Cerebellar nuclear complex (tissue), 1 donor: Measurements from ENCODE around the gene PRR36.

ENCODE experiments used
- DNase-seq, 2 experiments: peaks; one replicate each; lab custom pipeline; 2025; lab: John Stamatoyannopoulos, UW

The PRR36 gene

DNA sequence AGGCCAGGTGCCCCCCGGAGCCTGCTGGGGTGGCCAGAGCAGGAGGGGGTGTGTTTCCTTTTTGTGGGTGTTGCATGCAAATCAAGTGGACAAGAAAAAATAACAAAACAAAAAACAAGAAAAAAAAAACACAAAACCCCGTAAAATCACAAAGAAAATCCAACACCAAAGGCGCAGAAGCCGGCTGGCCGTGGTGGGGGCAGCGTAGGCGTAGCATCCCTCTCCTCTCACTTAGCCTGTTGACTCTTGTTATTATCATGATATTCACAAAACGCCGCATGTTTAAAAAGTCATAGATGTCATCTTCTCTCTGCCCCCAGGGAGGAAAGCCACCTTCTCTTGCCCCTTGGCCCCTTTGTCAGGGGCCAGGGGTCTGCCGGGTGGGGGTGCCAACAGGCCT, 39.5 kb upstream of the PRR36 start:
- no peak for DNase-seq

DNA sequence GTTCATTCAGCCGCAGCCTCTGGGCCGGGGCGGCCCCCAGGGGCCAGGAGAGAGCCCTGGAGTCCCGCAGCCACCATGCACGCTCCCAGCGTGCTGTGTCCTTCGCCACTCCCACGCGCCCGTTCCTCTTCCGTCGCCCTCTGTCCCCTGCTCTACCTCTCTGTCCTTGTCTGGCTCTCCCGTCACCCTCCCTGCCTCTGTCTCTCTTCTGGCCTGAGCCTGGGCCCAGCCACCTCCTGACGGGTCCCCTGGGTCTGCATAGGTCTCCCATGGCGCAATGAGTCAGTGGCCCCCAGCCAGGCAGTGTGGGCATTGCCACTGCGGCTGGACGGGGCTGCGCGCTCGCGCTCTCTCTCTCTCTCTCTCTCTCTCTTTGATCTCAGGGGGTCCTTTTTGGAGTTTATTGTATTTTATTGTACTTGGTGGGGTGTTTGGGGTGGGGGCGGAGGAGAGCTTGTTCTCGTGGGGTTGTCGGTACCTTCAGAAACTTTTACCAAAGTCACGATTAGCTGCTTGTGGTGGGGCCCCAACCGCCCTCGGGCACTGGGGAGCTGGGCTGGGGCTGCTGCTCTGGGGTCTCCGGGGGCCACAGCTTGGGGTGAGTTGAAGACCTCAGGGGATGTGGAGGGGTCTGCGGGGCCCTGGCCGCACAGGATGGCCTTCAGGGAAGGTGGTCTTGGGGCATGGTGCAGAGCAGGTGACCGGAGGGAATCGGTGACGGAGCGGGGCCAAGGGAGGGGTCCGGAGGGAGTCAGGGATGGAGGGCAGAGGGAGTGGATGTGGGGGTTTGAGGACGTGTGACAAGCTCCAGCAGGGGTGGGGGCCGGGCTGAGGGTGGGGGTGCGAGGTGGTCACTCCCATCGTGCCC, 38.7 kb upstream of the PRR36 start:
- no peak for DNase-seq

DNA sequence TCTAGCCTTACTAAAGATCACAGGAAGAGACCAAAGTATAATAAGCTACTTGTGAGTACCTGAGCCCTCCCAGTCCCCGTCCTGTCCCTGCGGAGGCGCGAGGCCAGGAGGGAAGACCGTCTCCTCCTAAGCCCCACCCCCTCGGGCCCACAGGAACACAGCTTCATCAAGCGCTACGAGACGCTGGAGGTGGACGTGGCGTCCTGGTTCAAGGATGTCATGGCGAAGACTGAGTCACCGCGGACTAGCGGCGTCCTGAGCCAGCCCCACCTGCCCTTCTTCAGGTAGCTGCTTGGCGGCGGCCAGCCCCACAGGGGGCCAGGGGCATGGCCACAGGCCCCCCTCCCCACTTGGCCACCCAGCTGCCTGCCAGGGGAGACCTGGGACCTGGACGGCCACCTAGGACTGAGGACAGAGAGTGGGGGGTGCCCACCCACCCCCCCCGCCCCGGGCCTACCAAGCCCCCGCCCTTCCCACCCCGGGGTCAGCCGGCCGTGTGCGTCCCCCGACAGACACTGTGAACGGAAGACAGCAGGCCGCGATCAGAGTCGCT, 38.0 kb upstream of the PRR36 start:
- DNase-seq, result no peak

DNA sequence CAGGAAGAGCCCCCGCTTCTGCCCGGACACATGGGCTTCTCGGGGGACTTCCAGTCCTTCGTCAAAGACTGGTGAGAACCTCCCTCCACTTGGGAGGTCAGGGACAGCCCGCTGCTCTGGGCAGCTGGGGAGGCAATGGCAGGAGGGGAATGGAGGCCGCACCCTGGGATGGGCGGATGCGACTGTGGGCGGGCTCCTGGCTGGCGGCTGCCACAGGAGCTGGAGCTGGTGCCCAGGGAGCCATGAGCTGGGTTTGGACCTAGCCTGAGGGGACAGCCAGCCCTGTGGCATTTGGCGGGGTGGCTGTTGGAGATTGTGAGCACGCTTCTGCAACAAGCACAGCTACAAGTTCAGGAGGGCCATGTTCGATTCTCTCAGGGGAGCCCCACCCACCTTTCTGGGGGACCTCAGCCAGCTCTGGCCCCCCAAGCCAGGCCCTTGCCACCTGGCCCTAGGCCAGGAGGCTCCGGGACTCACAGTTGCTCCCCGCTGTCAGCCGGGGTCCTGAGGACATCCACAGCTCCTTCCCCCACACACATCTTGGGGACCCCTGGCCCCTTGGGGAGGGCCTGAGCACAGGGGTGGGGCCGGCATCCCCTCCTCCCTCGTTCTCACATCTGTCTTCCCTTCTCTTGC, 37.4 kb upstream of the PRR36 start:
- DNase-seq, result no peak

DNA sequence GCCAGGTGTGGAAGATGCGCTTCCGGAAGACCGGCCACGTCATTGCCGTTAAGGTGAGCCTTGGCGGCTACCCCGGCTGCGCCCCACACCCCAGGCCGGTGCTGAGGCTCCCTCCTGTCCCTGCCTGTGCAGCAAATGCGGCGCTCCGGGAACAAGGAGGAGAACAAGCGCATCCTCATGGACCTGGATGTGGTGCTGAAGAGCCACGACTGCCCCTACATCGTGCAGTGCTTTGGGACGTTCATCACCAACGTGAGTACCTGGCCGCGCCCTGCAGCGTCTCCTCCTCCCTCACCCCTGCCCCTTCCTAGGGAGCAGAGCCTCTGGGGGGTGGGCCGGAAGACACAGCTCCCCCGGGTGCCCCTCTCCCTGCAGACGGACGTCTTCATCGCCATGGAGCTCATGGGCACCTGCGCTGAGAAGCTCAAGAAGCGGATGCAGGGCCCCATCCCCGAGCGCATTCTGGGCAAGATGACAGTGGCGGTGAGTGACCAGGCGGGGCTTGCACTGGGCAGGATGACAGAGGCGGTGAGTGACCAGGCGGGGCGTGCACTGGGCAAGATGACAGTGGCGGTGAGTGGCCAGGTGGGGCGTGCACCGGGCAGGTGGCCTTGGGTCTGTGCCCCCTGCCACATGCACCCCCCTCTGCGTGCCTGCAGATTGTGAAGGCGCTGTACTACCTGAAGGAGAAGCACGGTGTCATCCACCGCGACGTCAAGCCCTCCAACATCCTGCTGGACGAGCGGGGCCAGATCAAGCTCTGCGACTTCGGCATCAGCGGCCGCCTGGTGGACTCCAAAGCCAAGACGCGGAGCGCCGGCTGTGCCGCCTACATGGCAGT, 36.4 kb upstream of the PRR36 start:
- DNase-seq, result no peak

DNA sequence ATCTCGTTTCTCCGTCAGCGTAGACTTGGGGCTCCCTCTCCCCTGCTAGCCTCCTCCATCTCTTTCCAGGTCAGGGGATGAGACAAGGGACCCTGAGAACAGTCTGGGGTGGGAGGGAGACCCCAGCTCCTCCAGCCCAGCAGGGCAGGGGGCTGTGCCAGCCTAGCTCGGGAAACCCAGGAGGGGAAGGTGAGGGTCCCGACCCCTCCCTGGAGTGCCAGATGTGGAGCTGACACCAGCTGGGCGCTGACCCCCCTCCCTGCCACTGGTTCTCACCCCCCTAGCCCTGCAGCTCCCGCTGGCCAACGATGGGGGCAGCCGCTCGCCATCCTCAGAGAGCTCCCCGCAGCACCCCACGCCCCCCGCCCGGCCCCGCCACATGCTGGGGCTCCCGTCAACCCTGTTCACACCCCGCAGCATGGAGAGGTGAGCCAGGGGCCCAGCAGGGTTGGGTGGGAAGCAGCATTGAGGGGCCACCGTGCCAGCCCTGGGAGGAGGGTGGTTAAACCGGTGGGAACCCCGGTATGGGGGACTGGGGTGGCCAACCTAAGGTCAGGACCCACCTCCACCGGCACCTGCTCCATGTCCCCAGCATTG, 35.4 kb upstream of the PRR36 start:
- DNase-seq, result no peak

DNA sequence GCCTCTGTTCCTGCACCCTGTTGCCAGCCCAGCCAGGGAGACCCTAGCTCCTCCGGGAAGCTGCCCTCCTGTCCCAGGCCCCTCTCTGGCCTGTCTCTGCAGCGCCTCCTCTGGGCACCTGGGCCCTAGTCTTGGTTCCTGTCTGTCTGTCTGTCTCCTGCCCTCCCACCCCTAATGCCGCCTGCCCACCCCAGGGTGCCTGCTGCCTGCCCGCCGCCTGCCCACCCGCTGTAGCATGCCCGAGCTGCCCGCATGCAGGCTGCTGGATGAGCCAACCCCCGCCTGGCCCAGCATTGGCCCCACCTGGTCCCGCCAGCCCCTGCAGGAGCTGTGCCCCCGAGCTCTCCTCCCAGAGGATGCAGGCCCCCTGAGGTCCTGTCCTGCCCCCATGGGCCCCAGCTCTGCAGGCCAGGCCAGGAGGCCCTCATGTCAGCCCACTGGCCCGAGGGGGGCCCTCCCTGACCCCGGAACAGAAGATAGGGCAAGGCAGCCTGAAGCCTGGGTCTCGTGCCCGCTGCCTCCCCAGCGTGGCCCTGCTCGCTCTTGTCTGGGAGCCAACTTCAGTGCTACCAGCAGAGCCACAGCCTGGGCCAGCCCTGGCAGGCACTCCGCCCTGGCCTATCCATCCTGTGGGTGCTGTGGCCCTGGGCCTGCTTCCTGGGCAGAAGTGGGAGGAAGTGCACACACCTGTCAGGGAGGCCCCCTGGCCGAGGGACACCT, 34.7 kb upstream of the PRR36 start:
- DNase-seq, result no peak

DNA sequence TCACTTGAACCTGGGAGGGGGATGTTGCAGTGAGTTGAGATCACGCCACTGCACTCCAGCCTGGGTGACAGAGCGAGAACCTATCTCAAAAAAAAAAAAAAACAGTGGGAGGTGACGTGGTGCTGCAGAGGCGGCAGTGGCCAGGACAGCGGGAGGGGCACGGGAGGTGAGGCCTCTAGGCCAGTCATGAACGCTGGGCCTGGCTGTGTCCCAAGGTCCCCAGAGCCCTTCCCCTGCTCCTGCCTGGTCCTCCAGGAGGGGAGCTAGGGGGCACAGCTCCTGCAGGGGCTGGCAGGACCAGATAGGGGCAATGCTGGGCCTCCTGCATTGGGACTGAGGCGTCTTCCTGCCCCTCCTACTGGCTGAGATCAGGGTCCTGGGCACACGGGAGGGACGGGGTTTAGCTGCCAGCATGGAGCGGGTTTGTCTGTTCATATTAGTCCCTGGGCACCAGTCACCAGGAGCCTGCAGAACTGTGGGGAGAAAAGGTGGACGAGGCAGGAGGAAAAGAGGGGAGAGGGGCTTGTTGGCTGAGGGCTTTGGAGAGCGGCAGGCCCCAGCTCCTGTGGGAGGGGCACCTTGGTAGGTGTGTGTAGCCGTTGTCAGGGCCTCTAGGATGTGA, 34.0 kb upstream of the PRR36 start:
- no peak for DNase-seq

DNA sequence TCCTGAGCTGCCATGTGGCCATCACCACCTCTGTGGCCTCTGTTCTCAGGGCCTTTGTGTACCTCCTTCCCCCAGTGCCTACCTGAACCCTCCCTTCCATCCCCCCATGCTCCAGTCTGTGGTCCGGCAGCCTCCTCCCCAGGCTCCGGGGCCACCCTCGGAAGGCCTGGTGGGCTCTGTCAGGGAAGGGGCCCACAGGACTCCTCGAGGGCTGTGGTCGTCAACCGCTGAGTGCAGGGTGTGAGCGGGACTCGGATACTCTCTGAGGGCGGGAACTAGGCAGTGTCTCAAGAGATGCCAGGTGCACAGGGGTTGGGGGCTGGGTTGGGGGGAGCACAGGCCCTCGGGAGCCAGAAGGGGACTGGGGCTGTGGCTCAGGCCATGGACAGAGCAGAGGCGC, 33.4 kb upstream of the PRR36 start:
- DNase-seq, result no peak

DNA sequence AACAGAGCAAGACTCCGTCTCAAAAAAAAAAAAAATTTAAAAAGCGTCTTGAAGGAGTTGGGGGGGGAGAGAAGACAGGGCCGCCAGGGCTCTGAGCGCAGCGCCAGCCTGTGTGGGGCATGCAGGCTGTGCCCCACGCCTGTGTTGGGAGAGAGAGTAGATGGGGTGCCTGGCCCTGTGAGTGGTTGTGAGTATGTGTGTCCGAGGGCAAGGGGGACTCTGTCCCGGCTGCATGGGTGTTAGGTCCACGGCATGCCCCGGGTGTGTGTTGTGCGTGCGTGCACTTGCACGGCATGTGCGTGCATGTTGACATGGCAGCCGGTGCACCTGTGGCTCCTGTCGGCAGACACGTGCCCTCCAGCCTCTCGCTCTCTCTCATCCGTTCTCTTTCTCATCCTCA, 32.9 kb upstream of the PRR36 start:
- DNase-seq, result no peak

DNA sequence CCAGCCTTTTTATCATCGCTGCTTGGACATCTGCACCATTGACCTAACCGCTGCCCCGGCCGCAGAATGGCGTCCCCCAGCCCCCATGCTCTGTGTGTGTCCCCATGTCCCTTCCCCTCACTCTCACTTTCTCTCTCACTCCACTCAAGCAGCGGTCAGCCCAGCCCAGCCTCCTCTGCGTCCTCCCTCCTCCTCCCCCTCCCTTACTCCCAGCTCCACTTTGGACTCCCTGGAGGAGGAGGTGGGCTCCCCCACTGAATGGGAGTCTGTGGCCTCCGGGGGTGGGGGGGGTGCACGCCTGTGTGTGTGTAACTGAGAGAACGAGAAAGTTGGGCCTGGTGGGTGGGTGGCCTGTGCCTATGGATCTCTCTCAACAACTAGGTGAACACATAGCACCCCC, 31.7 kb upstream of the PRR36 start:
- no peak for DNase-seq

DNA sequence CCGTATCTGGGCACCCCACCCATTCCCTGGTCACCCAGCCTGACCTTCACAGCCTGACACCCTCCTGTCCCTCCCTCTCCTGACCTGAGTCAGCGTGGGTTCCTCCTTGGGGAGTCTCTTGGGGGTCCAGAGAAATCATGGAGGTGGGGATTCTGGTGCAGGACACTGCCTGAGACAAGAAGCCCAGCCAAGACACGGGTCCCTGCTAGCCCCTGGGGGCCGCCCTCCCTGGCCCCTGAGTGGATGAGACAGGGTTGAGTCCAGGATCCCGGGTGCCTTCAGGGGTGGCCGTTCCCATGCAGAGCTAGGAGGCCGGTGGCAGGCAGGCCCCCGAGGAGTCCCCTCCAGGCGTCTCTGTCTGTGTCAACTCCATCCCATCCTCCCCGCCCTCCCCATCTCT, 31.1 kb upstream of the PRR36 start:
- no peak for DNase-seq

DNA sequence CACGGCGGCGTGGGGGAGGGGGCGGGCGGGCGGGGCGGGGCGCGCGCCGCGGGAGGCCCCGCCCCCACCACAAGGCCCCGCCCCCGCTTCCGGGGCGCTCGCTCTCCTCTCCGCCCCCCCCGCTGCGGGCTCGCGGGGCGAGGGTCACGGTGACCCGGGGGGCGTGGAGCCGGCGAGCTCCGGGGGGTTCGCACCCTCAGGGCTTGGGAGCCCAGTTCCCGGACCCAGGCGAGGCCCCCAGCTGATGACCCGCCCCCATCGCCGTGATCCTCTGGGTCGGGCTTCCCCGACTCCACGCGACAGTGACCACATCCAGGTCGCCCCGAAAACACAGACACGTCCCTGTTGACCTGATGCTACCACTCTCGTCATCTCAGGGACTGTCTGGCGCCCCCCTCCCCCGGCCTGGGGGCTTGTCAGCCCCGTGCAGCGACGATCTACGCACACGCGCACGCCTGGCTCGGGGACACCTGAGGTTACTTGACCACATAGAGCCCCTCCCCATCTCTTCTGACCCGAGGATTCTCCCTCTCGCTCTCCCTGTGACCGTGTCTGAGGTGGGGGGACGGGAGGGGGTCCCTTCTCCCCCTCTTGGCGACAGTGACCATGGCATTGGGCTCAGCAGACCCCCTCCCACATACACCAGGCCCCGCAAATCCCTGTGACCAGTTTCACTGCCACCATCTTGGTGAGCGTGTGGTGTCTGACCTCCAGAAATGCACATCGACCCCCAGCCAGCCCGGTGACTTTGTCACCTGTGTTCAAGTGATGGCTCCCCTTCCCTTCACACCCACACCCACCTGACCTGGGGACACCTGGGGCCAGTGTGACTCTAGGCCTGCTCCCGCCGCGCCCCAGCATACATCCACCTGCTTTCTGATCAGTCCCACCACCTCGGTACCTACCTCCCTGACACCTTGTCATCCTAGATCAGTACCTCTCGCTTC, 30.2 kb upstream of the PRR36 start:
- DNase-seq, result no peak

DNA sequence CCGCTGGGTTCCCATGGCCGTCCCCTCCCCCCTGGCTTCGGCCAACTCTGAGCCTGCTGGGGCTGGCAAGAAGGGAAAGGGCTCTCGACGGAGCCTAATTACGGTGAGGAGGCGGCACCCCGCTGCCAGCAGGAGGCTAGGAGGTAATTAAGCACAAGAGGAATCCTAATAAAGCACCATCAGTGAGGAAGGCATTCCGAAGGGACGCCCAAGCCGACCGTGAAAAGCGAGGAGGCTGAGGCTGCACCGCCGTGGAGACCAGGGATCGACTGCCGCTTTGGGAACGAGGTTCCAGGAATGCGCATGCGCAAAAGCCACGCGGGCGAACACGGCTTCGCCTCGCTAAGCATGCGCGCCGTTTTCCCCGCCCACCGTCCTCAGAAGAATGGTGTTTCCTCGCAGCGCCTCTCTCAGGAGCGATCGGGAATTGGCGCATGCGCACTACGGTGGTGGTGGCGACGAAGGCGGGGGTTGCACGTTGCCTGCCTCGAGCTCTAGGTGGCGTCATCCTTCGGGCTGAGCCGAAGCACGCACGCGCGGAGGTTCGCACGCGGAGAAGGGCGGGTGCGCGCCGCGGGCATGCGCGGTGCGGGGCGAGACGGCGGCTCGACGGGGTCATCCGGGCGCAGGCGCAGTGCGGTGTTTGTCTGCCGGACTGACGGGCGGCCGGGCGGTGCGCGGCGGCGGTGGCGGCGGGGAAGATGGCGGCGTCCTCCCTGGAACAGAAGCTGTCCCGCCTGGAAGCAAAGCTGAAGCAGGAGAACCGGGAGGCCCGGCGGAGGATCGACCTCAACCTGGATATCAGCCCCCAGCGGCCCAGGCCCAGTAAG, 29.3 kb upstream of the PRR36 start, which contains the start of gene MAP2K7:
TSS of gene MAP2K7 (plus strand) at position 634 of the 830 bp plus-strand sequence. CDS start at position 702, 68 bp downstream.
- DNase-seq, result peak; percentile 87 to 94

DNA sequence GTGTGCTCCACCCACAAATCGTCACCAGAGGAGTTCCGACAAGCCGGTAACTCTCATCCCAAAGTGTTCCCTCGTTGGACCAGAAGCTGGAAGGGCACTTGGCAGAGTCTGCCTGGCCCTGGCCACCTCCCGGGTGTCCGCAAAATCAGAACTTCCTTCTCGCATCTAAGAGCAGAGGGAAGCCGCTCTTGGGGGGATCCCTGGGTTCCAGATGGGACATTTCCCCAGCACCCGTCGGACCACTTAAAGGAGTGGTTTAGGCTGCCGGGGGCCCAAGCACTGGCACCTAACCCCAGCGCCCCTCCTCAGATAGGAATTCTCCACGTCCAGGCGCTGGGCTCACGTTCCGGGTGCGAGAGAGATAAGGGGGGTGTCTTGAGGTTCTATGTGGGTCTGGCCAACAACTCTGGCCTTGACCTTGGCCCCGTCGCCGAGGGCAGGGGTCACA, 28.6 kb upstream of the PRR36 start:
- no peak for DNase-seq

DNA sequence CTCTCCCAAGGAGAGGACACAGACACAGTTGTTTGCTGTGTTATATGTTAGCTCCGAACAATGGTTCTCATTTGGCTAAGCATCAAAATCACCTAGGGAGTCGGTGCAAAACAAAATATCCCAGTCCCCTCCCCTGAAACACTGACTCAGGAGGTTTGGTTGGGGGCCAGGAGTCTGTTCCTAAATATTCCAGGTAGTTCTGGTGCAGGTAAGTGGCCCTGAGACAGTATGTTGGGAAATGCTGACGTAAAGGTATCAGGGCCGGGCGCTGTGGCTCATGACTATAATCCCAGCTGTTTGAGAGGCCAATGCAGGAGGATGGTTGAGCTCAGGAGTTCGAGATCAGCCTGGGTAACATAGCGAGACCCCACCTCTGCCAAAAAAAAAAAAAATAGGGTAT, 27.1 kb upstream of the PRR36 start:
- DNase-seq, result no peak

DNA sequence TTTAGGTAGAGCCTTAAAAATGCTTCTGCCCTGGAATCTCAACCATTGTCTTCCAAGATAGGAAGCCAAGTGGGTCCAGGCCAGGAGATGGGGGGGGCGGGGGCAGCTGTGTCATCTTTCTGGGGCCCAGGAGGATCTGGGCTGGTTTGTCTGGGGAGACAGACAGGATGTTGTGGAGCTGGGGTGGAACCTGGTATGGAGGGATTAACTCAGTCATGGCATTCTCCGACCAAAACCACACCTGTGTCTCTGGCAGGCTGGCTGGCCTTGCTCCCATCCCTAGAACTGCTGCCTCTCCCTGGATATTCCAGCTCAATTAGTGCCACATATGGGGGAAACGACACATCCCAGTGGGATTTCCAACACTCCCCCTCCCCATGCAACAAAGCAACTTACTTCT, 26.7 kb upstream of the PRR36 start:
- no peak for DNase-seq

DNA sequence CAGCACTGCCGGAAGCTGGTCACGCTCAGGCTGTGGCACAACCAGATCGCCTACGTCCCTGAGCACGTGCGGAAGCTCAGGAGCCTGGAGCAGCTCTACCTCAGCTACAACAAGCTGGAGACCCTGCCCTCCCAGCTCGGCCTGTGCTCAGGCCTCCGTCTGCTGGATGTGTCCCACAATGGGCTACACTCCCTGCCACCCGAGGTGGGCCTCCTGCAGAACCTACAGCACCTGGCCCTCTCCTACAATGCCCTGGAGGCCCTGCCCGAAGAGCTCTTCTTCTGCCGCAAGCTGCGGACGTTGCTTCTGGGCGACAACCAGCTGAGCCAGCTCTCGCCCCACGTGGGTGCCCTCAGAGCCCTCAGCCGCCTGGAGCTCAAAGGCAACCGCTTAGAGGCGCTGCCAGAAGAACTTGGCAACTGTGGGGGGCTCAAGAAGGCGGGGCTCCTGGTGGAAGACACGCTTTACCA, 26.2 kb upstream of the PRR36 start:
- no peak for DNase-seq
